HG03469 (cell line): ENCODE measurements around the gene MLLT1.

Experiments
- ATAC-seq: cut with Tn5 transposase; IDR thresholded peaks from one replicate; pipeline ENCODE4 v1.9.1; 2021; ENCODE audit warnings: mild to moderate bottlenecking, moderate library complexity, moderate number of reproducible peaks; ENCODE audit not compliant: unreplicated experiment

The MLLT1 gene

DNA sequence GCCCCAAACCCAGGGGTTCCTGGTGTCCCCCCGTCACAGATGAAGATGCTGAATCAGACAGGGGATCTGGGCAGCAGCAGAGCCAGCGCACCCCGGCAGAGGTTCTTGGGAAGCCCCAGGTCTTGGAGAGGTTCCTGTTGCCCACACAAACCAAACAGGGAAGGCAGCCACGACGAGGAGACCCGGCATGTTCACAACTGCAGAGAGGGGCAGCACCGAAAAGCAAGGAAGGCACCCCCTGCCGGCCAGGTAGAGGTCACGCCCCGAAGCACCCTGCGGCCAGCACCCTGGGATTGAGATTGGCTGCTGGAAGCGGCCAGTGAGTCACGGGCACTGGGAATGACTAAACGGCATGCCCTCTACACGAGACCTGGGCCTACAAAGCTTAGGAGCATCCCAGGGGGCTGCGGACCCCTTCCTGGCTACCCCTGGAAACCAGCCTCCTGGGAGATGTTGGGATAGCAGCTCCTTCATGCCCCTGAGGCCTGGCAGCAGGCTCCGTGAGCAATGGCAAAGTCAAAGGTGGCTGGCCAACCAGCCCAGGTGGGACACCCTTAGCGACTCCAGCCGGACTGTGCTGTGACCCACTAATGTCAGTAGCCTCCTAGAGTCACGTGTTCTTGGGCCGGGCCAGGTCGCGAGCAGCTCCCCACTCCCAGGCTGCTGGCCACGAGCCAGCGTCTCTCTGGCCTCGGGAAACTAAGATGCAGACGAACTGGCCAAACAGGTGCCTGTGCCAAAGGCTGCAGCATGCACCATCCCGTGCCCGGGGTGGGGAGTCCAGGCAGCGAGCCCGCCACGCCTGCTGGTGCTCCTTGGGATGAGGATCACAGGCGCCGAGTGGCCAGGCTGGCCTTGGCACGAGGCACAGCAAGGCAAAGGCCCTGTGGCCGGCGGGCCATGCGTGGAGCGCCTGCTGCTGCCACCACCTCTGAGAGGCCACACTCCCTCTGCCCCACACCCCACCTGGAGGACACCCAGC lies 43.2 kb downstream of the MLLT1 start:
- ATAC-seq: no peak

DNA sequence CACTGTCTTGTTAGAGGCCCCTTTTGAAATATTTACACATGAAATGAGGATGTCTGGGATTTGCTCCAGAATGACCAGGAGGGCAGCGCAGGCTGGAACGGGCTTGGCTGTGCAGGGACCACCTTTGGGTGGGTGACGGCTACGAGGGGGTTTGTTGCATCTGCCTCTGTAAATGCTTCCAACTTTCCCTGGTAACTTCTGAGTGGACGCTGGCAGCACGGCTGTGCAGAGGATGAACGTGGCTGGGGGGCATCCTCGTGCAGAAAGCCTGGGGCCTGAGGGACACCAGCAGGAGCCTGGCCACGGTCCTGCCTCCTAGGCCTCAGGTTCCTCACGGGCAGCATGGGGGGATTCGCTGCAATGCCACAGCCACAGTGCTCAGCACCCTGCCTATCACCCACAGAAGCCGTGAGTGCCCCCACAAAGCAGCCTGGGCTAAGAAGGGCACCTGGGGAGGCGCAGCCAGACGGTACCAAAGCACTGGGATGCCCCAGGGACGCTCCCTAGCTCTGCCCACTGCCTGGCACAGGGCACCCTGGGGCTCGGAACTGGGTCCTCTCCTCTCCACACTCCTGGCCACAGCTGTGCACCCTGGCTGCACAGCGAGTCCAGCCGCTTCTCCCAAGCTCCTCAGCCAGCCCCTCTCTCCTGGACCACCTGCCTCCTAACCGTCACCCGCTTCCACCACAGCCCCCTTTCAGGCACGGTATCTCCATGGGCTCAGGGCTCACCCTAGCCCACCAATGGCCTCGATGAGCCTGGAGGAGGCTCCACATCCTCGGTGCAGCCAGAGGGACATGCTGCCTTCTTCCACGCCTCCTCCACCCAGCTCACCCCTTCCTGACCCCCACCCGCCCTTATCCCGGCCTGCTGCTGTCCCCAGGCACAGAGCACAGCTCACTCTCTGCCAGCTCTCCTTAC lies 44.5 kb downstream of the MLLT1 start:
- ATAC-seq: no peak

DNA sequence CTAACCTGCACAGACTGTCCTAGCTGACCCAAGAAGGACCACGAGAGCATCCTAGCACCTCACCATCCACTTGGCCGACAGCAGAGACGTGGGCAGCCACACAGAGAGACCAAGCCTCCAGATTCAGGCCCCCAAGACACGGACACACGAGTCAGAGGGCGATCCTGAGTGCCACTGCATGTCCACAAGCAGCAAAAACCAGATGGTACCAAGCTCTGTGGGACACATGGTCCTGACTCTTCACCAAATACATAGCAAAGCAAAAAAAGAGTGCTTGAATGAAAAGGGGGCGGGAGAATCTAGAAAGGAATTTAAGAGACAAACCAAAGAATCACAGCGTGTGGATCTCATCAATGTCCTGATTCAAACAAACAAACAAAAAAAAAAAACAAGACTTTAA lies 45.2 kb downstream of the MLLT1 start:
- ATAC-seq: no peak

DNA sequence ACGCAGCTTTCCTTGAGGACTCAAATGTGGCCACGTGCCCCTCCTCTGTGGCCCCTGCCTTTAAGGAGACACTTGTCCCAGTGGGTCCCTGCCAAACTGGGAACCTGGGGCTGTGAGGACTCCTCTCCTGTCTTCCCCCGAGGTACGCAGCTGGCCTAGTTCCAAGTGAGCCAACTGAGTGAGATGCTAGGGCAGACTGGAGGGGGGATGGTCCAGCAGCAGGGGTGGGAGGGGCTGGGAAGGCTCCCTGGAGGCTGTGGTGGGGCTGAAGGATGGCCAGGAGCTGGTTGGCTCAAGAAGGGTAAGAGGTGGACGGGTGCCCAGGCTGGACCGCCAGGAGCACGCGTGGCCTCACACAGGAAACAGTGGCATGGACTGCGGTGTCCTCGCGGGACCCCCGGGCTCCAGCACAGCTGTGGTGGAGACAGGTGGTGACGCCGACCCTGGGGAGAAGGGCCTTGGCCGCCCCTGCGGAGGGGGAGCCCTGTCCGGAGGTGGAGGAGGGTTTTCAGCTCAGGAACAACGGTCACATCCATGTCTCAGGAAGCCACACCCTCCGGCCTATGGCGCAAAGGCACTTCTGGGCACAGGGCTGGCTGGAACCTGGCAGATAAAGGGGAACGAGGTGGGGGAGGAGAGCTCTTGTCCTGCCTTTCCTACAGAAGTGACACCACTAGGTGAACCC lies 45.8 kb downstream of the MLLT1 start:
- ATAC-seq: no peak

DNA sequence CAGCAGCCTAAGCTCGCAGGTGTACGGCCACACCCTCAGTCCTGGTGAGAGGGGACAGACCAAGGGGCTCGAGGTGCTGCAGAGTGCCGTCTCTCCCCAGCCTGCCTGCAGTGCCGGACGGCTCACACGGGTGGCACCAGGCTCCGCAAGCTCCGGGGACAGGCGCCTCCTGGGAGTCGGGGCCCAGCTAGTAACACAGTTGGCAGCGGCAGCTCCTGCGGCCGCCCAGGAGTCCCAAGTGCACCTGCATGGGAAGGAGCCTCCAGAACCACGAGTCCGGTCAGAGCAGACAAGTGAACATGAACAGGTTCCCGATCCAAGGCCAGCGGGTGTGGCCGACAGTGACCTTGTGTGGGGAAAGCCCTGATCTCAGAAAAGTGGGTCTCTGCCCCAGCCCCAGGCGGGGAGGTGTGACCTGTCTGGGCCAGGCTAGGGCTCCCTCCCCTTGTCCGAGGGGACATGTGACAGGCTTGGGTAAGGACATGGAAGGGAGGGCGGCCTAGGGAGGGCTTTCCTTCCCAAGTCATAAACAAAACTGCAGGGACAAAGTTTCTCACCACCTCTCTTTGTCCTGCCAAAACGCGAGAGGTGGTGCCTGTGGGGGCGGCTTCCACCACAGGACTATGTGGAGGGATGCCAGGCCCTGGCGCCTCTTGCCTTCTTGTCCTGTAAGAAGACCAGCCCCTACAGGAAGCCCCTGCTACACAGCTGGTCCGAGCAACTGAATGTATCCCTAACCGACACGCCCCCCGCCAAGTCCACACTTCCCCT lies 46.5 kb downstream of the MLLT1 start:
- ATAC-seq: no peak

DNA sequence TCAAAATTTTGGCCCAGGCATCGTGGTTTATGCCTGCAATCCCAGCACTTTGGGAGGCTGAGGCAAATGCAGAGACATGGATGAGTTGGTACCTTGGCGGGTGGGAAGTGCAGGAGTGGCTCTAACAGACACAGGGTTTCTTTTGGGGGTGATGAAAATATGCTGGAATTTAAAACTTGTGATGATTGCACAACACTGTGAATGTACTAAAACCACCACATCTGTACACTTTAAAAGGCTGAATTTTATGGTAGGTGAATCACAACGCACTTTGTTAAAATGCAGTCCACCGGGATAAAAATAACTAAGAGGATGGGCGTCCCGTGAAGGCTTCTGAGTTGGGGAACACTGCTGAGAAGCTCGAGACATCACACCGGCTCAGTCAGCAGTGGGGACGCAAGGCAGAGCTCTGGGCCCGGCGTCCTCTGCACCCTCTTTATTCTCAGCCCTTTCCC lies 47.1 kb downstream of the MLLT1 start:
- no peak for ATAC-seq

DNA sequence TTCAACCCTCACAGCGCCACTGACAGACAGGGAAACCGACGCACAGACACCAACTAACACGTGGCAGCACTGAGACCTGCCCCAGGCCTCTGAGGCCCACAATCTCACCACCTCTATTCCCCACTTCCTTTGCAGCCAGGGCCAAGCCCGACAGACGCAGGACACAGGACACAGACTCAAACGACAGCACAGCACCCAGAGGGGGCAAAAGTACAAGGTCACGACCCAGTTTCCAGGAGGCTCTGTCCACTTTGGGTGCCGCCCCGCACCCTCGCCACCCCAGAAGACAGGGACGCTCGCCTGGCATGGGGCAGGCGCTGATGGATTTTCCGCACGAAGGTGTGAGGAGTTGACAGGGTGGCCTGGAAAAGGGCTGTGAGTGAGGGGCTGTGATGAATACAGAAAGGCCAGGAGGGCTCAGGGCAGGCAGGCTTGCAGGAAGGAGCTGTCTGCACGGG lies 48.8 kb downstream of the MLLT1 start:
- ATAC-seq: no peak

DNA sequence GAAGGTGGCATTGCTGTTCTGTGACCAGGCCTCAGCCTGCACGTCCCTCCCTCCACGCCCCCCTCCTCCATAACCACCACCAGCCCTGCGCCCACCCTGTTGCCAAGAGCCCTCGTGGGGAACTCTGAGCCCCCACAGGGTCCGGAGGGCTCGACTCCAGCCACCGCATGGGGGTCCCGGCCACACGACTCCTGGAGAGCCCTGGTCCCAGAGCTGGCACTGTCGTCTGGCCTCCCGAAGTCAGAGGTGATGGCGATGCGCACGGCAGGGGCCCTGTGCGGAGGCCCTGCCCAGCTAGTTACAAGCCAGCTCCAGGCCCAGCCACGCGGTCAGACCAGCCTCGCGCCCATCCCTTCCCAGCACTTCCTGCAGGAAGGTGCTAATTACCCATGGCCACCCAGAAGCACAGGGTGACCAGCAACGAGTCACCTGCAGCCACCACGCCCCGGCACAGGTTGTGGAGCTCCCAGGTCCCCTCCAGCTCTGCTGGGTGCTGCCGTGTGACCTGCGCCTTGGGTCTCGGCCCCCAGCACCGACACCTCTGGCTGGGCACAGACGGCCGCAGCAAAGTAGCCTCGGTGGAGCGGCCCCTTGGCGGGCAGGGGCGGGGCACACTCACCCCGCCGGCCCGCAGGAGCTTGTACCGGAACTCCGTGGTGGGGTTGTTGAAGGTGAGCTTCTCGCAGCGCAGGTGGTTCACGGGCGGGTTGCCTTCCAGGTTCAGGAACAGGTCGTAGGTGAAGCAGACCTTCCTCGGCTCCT lies 49.6 kb downstream of the MLLT1 start:
- ATAC-seq: no peak

DNA sequence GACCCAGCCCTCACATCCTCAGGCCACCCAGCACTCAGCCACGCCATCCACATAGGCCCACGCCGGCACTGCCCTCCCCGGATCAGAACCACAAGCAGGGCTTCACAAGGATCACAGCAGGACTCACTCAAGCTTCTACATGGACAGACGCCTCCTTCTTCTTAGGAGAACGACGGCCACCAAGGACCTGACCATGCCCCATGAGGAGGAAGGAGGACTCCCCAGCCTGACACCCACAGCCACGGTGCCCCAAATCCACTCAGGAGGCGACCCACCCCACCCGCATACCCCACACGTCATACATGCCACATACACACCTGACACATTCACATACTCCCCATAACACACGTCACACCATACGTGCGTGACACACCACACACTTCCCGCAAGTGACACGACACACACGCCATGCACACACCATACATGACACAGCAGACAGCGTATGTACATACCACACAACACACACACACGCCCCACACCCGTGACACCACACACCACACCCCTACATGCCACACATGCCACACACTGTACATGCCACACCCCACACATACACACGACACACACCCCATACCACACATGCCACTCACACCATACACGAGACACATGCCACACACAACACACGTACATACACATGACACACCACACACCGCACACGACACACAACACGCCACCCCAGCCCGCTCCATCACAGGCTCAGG lies 50.4 kb downstream of the MLLT1 start:
- no peak for ATAC-seq

DNA sequence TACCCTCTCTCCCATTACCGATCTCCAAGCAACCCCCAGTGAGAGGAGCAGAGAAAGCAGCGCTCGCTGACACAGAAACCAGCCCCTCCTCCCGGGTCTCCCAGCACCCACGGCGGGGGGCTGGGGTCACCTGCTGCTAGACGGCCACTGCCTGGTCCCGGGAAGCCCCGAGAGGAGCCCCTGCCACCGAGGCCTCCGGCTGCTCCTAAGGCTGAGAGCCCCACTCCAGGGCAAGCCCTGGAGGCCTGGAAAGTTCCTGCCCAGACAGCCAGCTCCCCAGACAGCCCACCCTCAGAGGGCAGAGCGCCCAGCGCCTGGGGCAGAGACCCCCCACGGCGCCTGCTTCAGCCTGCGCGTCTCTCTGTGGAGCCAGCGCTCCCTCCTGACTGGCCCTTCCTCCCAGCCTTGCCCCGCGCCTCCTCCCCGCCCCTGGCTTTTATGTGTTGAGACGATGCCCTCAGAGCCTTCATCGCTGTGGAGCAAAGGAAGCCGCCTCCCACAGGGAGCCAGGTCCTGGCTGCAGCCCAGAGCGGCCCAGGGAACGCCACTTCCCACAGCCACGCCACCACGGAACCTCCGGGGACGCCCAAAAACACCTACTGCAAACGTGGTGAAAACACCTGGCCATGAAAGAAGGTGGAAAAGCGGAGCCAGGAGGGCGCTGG lies 51.1 kb downstream of the MLLT1 start:
- no peak for ATAC-seq

DNA sequence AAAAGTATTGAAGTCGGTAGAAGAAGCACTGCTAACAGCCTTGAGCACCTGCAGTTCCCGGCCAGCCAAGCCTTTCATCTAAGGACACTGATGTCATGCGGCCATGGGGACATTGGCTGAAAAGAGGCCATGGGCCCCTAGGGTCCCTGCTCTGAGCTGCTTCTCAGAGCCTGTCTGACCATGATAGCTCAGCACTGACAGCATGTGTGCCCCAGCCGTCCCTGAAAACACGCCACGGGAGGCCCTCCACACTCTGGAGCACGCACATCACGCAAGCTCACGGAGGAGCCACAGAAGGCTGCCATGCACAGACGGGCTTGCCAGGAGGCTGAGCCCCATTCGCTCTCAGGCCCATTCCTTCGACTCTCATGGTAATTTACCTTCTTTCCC lies 51.8 kb downstream of the MLLT1 start:
- no peak for ATAC-seq

DNA sequence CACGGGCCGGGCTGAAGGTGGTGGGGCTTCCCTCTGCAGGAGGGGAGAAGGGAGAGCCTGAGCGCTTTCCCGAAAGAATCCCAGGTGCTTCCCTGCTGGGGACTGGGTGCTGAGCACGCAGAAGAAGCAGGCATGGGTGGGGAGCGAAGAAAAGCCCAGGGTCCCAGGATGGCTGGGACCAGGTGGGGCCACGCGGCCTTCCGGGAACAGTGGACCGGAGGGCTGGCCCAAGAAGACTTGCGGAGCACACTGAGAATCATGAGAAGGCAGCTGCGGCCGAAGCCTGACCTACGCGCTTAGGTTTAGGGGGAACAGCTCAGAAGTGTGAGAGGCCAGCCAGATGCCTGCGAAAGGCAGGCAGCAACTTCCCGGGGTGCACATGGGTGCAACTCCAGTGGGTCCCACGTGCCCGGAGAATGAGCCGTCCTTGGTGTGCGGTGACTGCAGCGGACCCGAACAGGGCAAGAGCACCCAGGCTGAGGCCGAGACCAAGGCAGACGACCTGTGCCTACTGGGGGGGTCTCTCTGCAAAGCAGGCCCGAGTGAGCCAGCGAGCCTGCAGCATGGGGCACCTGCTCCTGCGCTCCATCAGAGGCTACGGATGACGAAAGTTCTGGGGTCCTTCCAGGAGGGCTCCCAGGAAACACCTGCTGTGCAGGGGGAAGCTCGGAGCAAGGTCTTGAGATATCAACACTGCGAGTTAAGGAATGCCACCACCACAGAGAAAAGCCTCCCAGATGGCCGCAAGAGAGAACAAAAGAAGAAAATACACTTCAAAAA lies 52.4 kb downstream of the MLLT1 start:
- no peak for ATAC-seq

DNA sequence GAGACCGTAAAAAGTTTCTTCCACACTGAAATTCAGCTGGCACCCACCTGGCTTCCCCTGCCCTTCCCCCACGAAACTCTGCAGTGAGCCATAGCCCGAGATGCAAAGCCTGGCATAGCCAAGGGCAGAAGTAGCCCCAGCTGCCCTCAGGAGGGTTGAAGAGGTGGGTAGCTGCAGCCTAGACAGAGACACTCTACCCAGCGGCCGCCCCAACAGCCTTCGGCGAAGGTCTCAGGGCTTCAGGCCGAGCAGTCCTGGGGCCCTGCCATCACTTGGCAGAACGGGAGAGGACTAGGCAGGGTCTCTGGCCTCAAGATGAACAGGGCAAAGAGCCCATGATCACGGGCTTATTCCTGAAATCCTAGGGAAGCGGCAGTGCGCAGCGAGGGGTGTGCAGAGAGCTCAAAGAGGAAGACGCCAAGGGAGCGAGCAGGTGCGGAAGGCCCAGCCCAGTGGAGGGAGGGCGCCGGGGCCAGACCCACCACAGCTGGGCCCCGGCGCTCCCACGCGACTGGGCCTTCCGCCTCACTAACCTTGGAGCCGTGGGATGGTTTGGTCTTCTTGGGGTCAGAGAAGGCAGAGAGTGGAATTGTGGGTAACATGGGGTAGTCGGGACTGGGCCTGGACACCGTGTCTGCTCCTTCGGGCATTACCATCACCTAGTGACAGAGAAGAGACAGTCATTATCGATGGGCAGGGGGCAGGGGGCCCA lies 53.2 kb downstream of the MLLT1 start:
- no peak for ATAC-seq

DNA sequence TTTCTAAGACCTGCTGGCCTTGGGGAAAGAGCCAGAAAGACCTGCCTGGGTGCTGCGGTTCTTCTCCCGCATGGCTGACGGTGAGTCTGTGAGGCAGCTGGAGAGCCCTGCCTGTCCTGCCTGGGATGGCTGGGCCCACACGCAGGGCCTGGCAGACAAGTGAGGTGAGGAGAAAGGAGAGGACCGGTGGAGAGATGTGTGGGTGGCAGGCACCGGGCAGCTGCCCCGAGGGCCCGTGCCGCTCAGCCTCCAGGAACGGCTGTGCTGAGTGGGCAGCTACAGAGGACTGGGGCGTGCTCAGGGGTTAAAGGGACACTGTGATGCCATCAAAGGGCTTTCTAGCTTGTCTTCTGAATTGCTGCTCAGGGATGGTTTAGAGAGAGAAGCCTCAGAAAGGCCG lies 53.8 kb downstream of the MLLT1 start:
- no peak for ATAC-seq

DNA sequence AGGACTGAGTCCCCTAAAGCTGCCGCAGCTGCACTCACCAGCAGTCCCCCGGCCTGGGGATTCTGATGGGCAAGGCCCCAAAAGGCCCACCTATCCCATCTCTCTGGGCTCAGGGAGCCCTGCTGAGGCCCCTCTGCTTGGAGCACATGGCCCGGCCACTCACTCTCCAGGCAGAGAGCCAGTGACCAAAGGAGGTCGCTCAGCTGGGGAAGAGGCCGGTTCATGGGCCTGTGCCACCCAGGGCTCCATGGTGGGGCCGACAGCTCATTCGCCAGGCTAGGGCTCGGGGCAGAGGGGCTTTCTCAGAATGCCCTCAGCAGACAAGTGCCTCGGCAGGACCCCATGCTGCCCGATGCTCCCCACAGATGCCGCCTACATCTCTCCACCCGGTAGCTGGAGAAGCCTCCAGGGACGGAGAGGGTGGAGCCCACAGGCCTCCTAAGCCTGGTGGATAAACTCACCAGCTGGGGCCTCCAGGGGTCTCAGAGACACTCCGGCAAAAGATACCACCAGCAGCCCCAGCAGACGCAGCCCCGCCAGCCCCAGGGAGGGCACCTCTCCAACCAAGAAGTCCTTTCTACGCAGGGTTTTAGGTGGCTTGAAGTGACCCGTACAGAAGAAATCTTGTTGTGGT lies 54.4 kb downstream of the MLLT1 start:
- no peak for ATAC-seq

DNA sequence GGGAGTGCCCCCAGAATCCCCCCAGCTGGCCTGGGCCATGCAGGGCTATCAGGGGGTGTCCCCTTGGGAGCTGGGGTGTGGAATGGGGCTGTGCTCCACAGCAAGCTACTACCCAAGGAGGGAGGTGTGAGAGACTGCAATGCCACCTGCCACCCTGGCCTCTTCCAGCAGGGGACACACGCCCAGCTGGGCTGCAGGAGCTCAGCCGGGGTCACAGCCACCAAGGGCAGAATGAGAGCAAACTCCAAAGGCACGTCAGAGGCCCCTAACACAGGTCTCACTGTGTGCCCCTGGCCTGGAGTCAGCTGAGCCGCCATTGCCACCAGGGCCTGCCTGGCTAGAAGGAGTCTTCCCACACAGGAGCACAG lies 55.5 kb downstream of the MLLT1 start:
- ATAC-seq: no peak
